ENCODE results near the gene ST6GALNAC2. TPM values are rescaled to one million over a fixed set of nuclear protein-coding genes. Genes with fewer than 3 reads are reported as not detected.
"Not testable (repeated sequence)": the region's sequence is repeated elsewhere in the genome, so short reads cannot be mapped to it uniquely, and the experiment has no call there.

The ST6GALNAC2 gene
- total RNA-seq, 4 donors from 2014 or later = 5.4 to 27.1 (median 10.6) TPM

- TF ChIP-seq EP300 (IDR thresholded peaks at IDR 0.05) (no peak), POLR2A (IDR thresholded peaks at IDR 0.05) (no peak), CTCF (IDR thresholded peaks at IDR 0.05) (no peak), POLR2AphosphoS5 (IDR thresholded peaks at IDR 0.05) (no peak)
- Histone ChIP-seq H3K36me3 (no peaks in the 10 kb centered on the region), H3K27ac (peak overlapping the region in 3 of 4 donors; percentile 41 to 62 (median 41)), H3K9me3 (no peaks in the 10 kb centered on the region), H3K4me1 (peaks cover 0 to 52% (median 39%) of the 10 kb centered on the region in 3 donors), H3K27me3 (peaks cover 43% of the 10 kb centered on the region), H3K4me3 (no peak overlapping the region)
- WGBS, 2 donors (ENCODE audit: low coverage in 1 of 2) = 47 to 57% methylated on average over 7 to 9 of the region's 25 CpGs
- no peak for ATAC-seq
Measured at GRCh38 chr17:76524598-76525512, 60.8 kb downstream of the ST6GALNAC2 start.

DNA sequence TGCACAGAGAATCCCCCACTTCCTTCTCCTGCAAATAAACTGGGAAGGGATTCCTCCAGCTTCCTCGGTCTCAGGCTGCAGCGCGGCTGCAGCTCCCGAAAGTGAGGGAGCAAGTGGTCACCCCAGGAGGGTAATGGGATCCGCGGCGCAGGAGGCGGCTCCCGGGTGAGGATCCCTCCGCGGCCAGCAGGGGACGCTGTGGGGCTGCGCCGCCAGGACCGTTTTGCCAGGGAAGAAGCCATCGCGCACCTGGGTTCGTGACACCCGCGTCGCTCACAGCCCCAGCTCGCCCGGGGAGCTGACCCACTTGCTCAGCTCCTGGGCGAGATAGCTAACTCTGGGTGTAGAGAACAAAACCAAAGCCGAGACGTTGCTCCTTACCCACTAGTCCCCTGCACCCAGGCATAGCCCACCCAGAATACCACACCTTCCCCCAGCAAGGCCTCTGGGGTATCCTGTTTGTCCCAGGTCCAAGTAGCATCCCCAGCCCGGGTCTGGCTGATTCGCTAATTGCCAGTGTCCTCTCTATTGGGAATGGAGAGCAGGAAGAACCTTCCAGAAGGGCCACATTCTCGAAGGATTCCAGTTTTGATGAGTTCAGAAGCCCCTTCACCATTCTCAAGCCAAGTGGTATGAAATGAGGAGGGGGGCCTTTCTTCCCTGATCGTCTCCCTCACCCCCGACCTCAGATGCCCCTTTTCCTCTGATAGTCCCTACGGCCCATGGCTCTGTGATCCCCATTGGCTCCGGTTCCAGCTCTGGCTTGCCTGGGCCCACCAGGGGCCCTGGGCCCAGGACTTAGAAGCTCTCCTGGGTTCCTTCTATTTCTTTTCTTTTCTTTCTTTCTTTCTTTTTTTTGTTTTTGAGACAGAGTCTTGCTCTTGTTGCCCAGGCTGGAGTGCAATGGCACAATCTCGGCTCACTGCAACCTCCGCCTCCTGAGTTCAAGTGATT is 62.3 kb downstream of the ST6GALNAC2 start:
- H3K27ac ChIP-seq = no peak overlapping the region
- H3K36me3 ChIP-seq = no peaks in the 10 kb centered on the region
- no peak overlapping the region for H3K4me3 ChIP-seq
- H3K4me1 ChIP-seq = peaks cover 0 to 37% (median 24%) of the 10 kb centered on the region in 3 donors
- ATAC-seq = peak; percentile 67
- H3K27me3 ChIP-seq = peaks cover 41% of the 10 kb centered on the region
- no peaks in the 10 kb centered on the region for H3K9me3 ChIP-seq
- WGBS, 2 donors (ENCODE audit: low coverage in 1 of 2) = 53 to 54% methylated on average over 5 to 13 of the region's 35 CpGs
- TF ChIP-seq CTCF (IDR thresholded peaks at IDR 0.05) (peak in 3 of 4 experiments; percentile 99 to 100 (median 99)), EP300 (IDR thresholded peaks at IDR 0.05) (no peak), POLR2A (IDR thresholded peaks at IDR 0.05) (no peak)

DNA sequence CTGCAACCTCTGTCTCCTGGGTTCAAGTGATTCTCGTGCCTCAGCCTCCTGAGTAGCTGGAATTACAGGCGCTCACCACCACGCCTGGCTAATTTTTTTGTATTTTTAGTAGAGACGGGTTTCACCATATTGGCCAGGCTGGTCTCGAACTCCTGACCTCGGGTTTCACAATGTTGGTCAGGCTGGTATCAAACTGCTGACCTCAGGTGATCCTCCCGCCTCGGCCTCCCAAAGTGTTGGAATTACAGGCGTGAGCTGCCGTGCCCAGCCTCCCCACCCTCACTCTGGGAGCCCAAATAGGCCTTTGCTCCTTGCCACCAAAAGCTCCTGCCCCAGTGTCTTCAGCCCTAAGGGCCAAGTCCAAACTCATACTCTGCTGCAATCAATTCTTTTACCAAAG is 64.0 kb downstream of the ST6GALNAC2 start:
- WGBS, 2 donors (ENCODE audit: low coverage in 1 of 2) = 84 to 91% methylated on average over 4 to 9 of the region's 10 CpGs
- not testable (repeated sequence) for H3K36me3 ChIP-seq, H3K4me3 ChIP-seq, H3K27ac ChIP-seq, H3K9me3 ChIP-seq, ATAC-seq
- Histone ChIP-seq H3K4me1 (peaks cover 0 to 21% (median 10%) of the 10 kb centered on the region in 3 donors), H3K27me3 (peaks cover 29% of the 10 kb centered on the region)

GRCh38 chr17:76521262-76521661 is 64.4 kb downstream of the ST6GALNAC2 start:
- Histone ChIP-seq H3K27me3 (peaks cover 29% of the 10 kb centered on the region), H3K4me1 (peaks cover 0 to 20% (median 10%) of the 10 kb centered on the region in 3 donors), H3K4me3 (no peak overlapping the region), H3K36me3 (no peaks in the 10 kb centered on the region), H3K27ac (no peak overlapping the region), H3K9me3 (no peaks in the 10 kb centered on the region)
- 87 to 90% methylated on average over 3 to 4 of the region's 7 CpGs for WGBS, 2 donors (ENCODE audit: low coverage in 1 of 2)
- no peak for ATAC-seq
- TF ChIP-seq POLR2A (IDR thresholded peaks at IDR 0.05) (no peak), POLR2AphosphoS5 (IDR thresholded peaks at IDR 0.05) (no peak), EP300 (IDR thresholded peaks at IDR 0.05) (no peak), CTCF (IDR thresholded peaks at IDR 0.05) (no peak)
